Measurements from ENCODE around the gene CDSN.

DNA sequence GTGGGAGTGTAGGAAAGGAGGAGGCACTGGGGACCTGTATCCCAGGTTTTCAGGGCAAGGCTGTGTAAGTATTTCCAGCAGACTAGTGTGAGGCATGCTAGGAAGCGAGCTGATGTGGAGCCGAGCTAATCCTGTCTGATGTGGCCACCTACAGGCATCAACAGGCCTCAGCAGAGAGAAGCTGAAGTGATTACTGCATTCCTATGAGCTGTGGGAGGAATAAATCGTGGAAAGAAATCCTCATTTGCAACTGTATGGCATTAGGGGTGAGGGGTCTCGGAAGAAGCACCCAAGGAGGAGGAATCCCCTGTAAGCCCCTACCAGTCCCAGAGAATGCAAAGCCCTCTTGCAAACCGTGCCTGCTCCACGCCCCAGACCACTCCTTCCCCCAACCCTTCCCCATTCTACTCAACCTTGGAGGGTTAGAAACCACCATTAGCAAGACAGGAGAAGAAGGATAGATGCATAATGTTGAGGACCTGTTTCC, 49.5 kb downstream of the CDSN start:
- TF ChIP-seq, protein P1, sequence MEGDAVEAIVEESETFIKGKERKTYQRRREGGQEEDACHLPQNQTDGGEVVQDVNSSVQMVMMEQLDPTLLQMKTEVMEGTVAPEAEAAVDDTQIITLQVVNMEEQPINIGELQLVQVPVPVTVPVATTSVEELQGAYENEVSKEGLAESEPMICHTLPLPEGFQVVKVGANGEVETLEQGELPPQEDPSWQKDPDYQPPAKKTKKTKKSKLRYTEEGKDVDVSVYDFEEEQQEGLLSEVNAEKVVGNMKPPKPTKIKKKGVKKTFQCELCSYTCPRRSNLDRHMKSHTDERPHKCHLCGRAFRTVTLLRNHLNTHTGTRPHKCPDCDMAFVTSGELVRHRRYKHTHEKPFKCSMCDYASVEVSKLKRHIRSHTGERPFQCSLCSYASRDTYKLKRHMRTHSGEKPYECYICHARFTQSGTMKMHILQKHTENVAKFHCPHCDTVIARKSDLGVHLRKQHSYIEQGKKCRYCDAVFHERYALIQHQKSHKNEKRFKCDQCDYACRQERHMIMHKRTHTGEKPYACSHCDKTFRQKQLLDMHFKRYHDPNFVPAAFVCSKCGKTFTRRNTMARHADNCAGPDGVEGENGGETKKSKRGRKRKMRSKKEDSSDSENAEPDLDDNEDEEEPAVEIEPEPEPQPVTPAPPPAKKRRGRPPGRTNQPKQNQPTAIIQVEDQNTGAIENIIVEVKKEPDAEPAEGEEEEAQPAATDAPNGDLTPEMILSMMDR (IDR thresholded peaks at IDR 0.05) = peak in 5 of 6 experiments; percentile 22 to 76 (median 62)
- TF ChIP-seq POLR2A (IDR thresholded peaks at IDR 0.05) = no peak

All from esophagus squamous epithelium (tissue), 4 donors.